ENCODE measurements around the gene OR8A1.

OR8A1 gene

GRCh38 chr11:124612045-124612444, 42.2 kb downstream of the OR8A1 start:
- in situ Hi-C loops (cut with HindIII; ENCODE audit: low sequenced_read_pairs): no loop called here
- no peak overlapping the region for H3K4me3 ChIP-seq (ENCODE audit: low read depth, low read length)
- TF ChIP-seq CTCF (IDR thresholded peaks at IDR 0.05; ENCODE audit: low read depth, low read length, missing control alignments): no peak
- DNase-seq (ENCODE audit: low read depth): no peak

GRCh38 chr11:124612567-124613246, 42.9 kb downstream of the OR8A1 start:
- no peak for TF ChIP-seq CTCF (IDR thresholded peaks at IDR 0.05; ENCODE audit: low read depth, low read length, missing control alignments)
- no peak for DNase-seq (ENCODE audit: low read depth)
- H3K4me3 ChIP-seq (ENCODE audit: low read depth, low read length): no peak overlapping the region
- in situ Hi-C loops (cut with HindIII; ENCODE audit: low sequenced_read_pairs): no loop called here

GRCh38 chr11:124618863-124619262, 49.1 kb downstream of the OR8A1 start:
- no peak overlapping the region for H3K4me3 ChIP-seq (ENCODE audit: low read depth, low read length)
- no peak for DNase-seq (ENCODE audit: low read depth)
- TF ChIP-seq CTCF (IDR thresholded peaks at IDR 0.05; ENCODE audit: low read depth, low read length, missing control alignments): no peak
- in situ Hi-C loops (cut with HindIII; ENCODE audit: low sequenced_read_pairs): no loop called here

Data from astrocyte of the cerebellum (primary cell).